Ishikawa (cell line): Measurements from ENCODE around the gene MSH6.

ENCODE experiments used
- CEBPB ChIP-seq: IDR thresholded peaks from 2 replicates; pipeline ENCODE4 v1.6.1; 2012
- CREB1 ChIP-seq: IDR thresholded peaks from 2 replicates; pipeline ENCODE4 v1.6.1; 2012; ENCODE audit warnings: low read depth
- EGR1 ChIP-seq: IDR thresholded peaks from 2 replicates; pipeline ENCODE4 v1.6.1; 2012
- EP300 ChIP-seq: IDR thresholded peaks from 2 replicates; pipeline ENCODE4 v1.6.1; 2012; ENCODE audit warnings: borderline replicate concordance
- MAX ChIP-seq: IDR thresholded peaks from 2 replicates; pipeline ENCODE4 v1.6.1; 2012
- NFIC ChIP-seq: IDR thresholded peaks from 2 replicates; pipeline ENCODE4 v1.6.1; 2012
- RAD21 ChIP-seq: IDR thresholded peaks from 2 replicates; pipeline ENCODE4 v1.6.1; 2012; ENCODE audit warnings: low read depth
- TCF12 ChIP-seq: IDR thresholded peaks from 2 replicates; pipeline ENCODE4 v1.6.1; 2012; ENCODE audit warnings: low read depth
- TEAD4 ChIP-seq: IDR thresholded peaks from 2 replicates; pipeline ENCODE4 v1.6.1; 2012
- USF1 ChIP-seq: IDR thresholded peaks from 2 replicates; pipeline ENCODE4 v1.6.1; 2012
- YY1 ChIP-seq: IDR thresholded peaks from 2 replicates; pipeline ENCODE4 v1.6.1; 2012; ENCODE audit warnings: low read depth
- TF ChIP-seq, protein P1 (sequence below): IDR thresholded peaks from 2 replicates; pipeline ENCODE4 v1.6.1; 2012; ENCODE audit warnings: low read depth, mild to moderate bottlenecking

- TF ChIP-seq, protein P1, sequence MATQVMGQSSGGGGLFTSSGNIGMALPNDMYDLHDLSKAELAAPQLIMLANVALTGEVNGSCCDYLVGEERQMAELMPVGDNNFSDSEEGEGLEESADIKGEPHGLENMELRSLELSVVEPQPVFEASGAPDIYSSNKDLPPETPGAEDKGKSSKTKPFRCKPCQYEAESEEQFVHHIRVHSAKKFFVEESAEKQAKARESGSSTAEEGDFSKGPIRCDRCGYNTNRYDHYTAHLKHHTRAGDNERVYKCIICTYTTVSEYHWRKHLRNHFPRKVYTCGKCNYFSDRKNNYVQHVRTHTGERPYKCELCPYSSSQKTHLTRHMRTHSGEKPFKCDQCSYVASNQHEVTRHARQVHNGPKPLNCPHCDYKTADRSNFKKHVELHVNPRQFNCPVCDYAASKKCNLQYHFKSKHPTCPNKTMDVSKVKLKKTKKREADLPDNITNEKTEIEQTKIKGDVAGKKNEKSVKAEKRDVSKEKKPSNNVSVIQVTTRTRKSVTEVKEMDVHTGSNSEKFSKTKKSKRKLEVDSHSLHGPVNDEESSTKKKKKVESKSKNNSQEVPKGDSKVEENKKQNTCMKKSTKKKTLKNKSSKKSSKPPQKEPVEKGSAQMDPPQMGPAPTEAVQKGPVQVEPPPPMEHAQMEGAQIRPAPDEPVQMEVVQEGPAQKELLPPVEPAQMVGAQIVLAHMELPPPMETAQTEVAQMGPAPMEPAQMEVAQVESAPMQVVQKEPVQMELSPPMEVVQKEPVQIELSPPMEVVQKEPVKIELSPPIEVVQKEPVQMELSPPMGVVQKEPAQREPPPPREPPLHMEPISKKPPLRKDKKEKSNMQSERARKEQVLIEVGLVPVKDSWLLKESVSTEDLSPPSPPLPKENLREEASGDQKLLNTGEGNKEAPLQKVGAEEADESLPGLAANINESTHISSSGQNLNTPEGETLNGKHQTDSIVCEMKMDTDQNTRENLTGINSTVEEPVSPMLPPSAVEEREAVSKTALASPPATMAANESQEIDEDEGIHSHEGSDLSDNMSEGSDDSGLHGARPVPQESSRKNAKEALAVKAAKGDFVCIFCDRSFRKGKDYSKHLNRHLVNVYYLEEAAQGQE = no peak
- no peak for TF ChIP-seq CREB1
- TF ChIP-seq MAX = no peak
- no peak for TF ChIP-seq USF1
- no peak for TF ChIP-seq CEBPB
- TF ChIP-seq TCF12 = no peak
- TF ChIP-seq NFIC = no peak
- no peak for TF ChIP-seq EP300
- TF ChIP-seq TEAD4 = no peak
- TF ChIP-seq YY1 = no peak
- no peak for TF ChIP-seq EGR1
- TF ChIP-seq RAD21 = no peak
These were observed 55.3 kb downstream of the MSH6 start for GRCh38 chr2:47838249-47838648.
